WTC11 (cell line): ENCODE results near the gene SALL3. TPM values are rescaled to one million over a fixed set of nuclear protein-coding genes. Genes with fewer than 3 reads are reported as not detected.
"Not testable (repeated sequence)": the region's sequence is repeated elsewhere in the genome, so short reads cannot be mapped to it uniquely, and the experiment has no call there.

Experiments
- ATAC-seq: fragments of 200-7000 bp; cut with Tn5 transposase; 2 replicates; pipeline ENCODE4 v1.10.0; 2021; ENCODE audit warnings: mild to moderate bottlenecking, moderate library complexity
- CTCF ChIA-PET: fragments of 300-600 bp; sonication (Branson Sonifier 250); formaldehyde crosslinking; loops from one replicate; lab custom pipeline; 2021; ENCODE audit warnings: antibody characterized with exemption; lab: Charles Lee
- POLR2A ChIA-PET: fragments of 350-600 bp; sonication (Branson Sonifier 250); formaldehyde crosslinking; loops from one replicate; lab custom pipeline; 2021; ENCODE audit warnings: antibody characterized with exemption; lab: Charles Lee
- DNase-seq: peaks from one replicate; pipeline ENCODE4 v3.0.0; 2021; ENCODE audit warnings: low spot score
- H3K27ac Mint-ChIP-seq: 2 replicates; pipeline ENCODE4 v1.8.0; 2021; ENCODE audit warnings: mixed read lengths
- H3K27me3 Mint-ChIP-seq: 2 replicates; pipeline ENCODE4 v1.8.0; 2021; ENCODE audit warnings: low read depth, mild to moderate bottlenecking, moderate library complexity, mixed read lengths
- H3K36me3 Mint-ChIP-seq: 2 replicates; pipeline ENCODE4 v1.8.0; 2021; ENCODE audit warnings: mixed read lengths
- H3K4me1 Mint-ChIP-seq: 2 replicates; pipeline ENCODE4 v1.8.0; 2022; ENCODE audit warnings: mixed read lengths
- H3K4me3 Mint-ChIP-seq: 2 replicates; pipeline ENCODE4 v1.8.0; 2021; ENCODE audit warnings: mild to moderate bottlenecking, moderate library complexity, mixed read lengths
- H3K9me3 Mint-ChIP-seq: 2 replicates; pipeline ENCODE4 v1.8.0; 2021; ENCODE audit warnings: mixed read lengths
- CBFB ChIP-seq: sonication (generic); formaldehyde crosslinking; IDR thresholded peaks from 2 replicates; pipeline ENCODE4 v1.8.1; 2022; ENCODE audit warnings: mild to moderate bottlenecking, low read depth, missing genetic modification reagents
- CREM ChIP-seq: sonication (generic); formaldehyde crosslinking; IDR thresholded peaks from 2 replicates; pipeline ENCODE4 v1.8.1; 2022; ENCODE audit warnings: mild to moderate bottlenecking, missing genetic modification reagents, moderate library complexity
- ELF4 ChIP-seq: sonication (generic); formaldehyde crosslinking; IDR thresholded peaks from 2 replicates; pipeline ENCODE4 v1.8.1; 2022; ENCODE audit warnings: low read depth, mild to moderate bottlenecking, moderate library complexity, missing genetic modification reagents
- EMX1 ChIP-seq: fragments of 250-450 bp; sonication (Bioruptor Pico); IDR thresholded peaks from 2 replicates; pipeline ENCODE4 v1.8.0; 2021; ENCODE audit warnings: mild to moderate bottlenecking
- FOXJ3 ChIP-seq: sonication (generic); formaldehyde crosslinking; IDR thresholded peaks from 2 replicates; pipeline ENCODE4 v1.9.0; 2021; ENCODE audit warnings: missing genetic modification reagents, mild to moderate bottlenecking, borderline replicate concordance
- FOXK1 ChIP-seq: sonication (generic); formaldehyde crosslinking; IDR thresholded peaks from 2 replicates; pipeline ENCODE4 v1.8.0; 2022; ENCODE audit warnings: mild to moderate bottlenecking, moderate library complexity, missing genetic modification reagents
- GTF2I ChIP-seq: fragments of 250-450 bp; sonication (Bioruptor Pico); conservative IDR thresholded peaks from 2 replicates; pipeline ENCODE4 v1.4.0; 2021; ENCODE audit warnings: mild to moderate bottlenecking
- HMGA2 ChIP-seq: fragments of 250-450 bp; sonication (Bioruptor Pico); IDR thresholded peaks from 2 replicates; pipeline ENCODE4 v1.4.0; 2021; ENCODE audit warnings: mild to moderate bottlenecking, moderate library complexity
- KAT7 ChIP-seq: sonication (generic); formaldehyde crosslinking; IDR thresholded peaks from 2 replicates; pipeline ENCODE4 v1.8.1; 2023; ENCODE audit warnings: missing genetic modification reagents, mild to moderate bottlenecking, borderline replicate concordance
- MYBL2 ChIP-seq: sonication (generic); formaldehyde crosslinking; IDR thresholded peaks from 2 replicates; pipeline ENCODE4 v1.8.1; 2023; ENCODE audit warnings: mild to moderate bottlenecking, moderate library complexity, missing genetic modification reagents
- NFYB ChIP-seq: sonication (generic); formaldehyde crosslinking; conservative IDR thresholded peaks from 2 replicates; pipeline ENCODE4 v1.8.0; 2022; ENCODE audit warnings: low read depth, missing genetic modification reagents
- NR1H2 ChIP-seq: sonication (generic); formaldehyde crosslinking; IDR thresholded peaks from 2 replicates; pipeline ENCODE4 v1.9.0; 2021; ENCODE audit warnings: mild to moderate bottlenecking, moderate library complexity, missing genetic modification reagents
- NR2C2 ChIP-seq: sonication (generic); formaldehyde crosslinking; IDR thresholded peaks from 2 replicates; pipeline ENCODE4 v1.8.0; 2022; ENCODE audit warnings: mild to moderate bottlenecking, missing genetic modification reagents
- SMAD4 ChIP-seq: sonication (generic); formaldehyde crosslinking; IDR thresholded peaks from 2 replicates; pipeline ENCODE4 v1.8.0; 2022; ENCODE audit warnings: mild to moderate bottlenecking, missing genetic modification reagents
- SP1 ChIP-seq: sonication (generic); formaldehyde crosslinking; conservative IDR thresholded peaks from 2 replicates; pipeline ENCODE4 v1.8.1; 2022; ENCODE audit warnings: missing genetic modification reagents
- ZNF219 ChIP-seq: sonication (generic); formaldehyde crosslinking; IDR thresholded peaks from 2 replicates; pipeline ENCODE4 v1.8.0; 2023; ENCODE audit warnings: missing genetic modification reagents, mild to moderate bottlenecking, borderline replicate concordance
- total RNA-seq: library from RNA; stranded (reverse); gene quantifications from 3 replicates; pipeline ENCODE4 v1.2.3, GENCODE V29; 2021
- TF ChIP-seq, protein P1 (sequence below): sonication (generic); formaldehyde crosslinking; IDR thresholded peaks from 2 replicates; pipeline ENCODE4 v1.8.1; 2023; ENCODE audit warnings: mild to moderate bottlenecking, missing genetic modification reagents, moderate library complexity
- TF ChIP-seq, protein P2 (sequence below): sonication (generic); formaldehyde crosslinking; IDR thresholded peaks from 2 replicates; pipeline ENCODE4 v1.8.0; 2022; ENCODE audit warnings: mild to moderate bottlenecking, missing genetic modification reagents
- TF ChIP-seq, protein P3 (sequence below): sonication (generic); formaldehyde crosslinking; IDR thresholded peaks from 2 replicates; pipeline ENCODE4 v1.8.0; 2023; ENCODE audit warnings: missing genetic modification reagents
- TF ChIP-seq, protein P4 (sequence below): sonication (generic); formaldehyde crosslinking; IDR thresholded peaks from 2 replicates; pipeline ENCODE4 v1.8.1; 2022; ENCODE audit warnings: missing genetic modification reagents, borderline replicate concordance
- TF ChIP-seq, protein P5 (sequence below): sonication (generic); formaldehyde crosslinking; IDR thresholded peaks from 2 replicates; pipeline ENCODE4 v1.8.0; 2022; ENCODE audit warnings: mild to moderate bottlenecking, missing genetic modification reagents
- TF ChIP-seq, protein P6 (sequence below): fragments of 250-450 bp; sonication (Bioruptor Pico); IDR thresholded peaks from 2 replicates; pipeline ENCODE4 v1.8.0; 2021; ENCODE audit warnings: mild to moderate bottlenecking

SALL3 gene
- total RNA-seq, 1 experiment from 2014 or later, result 87.0 TPM

DNA sequence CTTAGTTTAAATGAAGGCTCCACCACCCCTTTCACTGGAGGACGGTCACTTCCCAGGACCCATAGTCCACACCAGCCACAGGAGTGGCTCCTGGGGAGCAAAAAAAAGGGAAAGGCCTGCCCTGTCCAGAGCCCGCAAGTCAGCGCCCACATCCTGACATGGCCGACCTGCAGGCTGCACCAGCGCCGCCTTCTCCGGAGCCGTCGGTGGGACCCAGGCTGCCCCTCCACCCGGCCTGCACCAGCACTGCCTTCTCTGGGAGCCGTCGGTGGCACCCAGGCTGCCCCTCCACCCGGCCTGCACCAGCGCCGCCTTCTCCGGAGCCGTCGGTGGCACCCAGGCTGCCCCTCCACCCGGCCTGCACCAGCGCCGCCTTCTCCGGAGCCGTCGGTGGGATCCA lies 14.9 kb upstream of the SALL3 start:
- ATAC-seq, POLR2A ChIA-PET, H3K4me3 Mint-ChIP-seq, H3K4me1 Mint-ChIP-seq, H3K27ac Mint-ChIP-seq, DNase-seq, CTCF ChIA-PET: not testable (repeated sequence)
- H3K27me3 Mint-ChIP-seq, result peaks cover 11% of the 10 kb centered on the region
- H3K9me3 Mint-ChIP-seq, result peaks cover 30% of the 10 kb centered on the region
- peaks cover 25% of the 10 kb centered on the region for H3K36me3 Mint-ChIP-seq

DNA sequence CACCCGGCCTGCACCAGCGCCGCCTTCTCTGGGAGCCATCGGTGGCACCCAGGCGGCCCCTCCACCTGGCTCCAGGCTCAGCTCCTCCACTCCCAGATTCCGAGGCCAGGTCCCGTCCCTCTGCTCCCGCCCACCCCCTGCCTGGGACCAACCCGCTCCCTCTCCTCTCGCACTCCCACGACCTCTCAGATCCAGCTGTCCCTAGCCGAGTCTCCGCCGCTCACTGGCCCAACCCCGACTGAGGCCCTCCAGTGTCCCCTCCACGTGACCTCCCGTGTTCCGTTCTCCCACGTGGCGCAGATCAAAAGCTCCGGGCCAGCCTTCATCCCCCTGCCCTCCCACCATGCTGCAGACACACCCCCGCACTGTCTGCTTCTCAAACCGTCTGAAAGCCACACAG lies 14.4 kb upstream of the SALL3 start:
- no peak overlapping the region for H3K4me3 Mint-ChIP-seq
- no peak overlapping the region for H3K27ac Mint-ChIP-seq
- peaks cover 25% of the 10 kb centered on the region for H3K36me3 Mint-ChIP-seq
- ChIA-PET POLR2A (no interaction called here), CTCF (no interaction called here)
- ATAC-seq (no peak), DNase-seq (no peak)
- peaks cover 3% of the 10 kb centered on the region; the same call in 1 of the 2 replicates for H3K4me1 Mint-ChIP-seq
- H3K9me3 Mint-ChIP-seq, result peaks cover 29% of the 10 kb centered on the region
- TF ChIP-seq NR2C2 (CRISPR knock-in tag) (no peak), SP1 (CRISPR knock-in tag) (no peak), HMGA2 (no peak), FOXJ3 (no peak), CBFB (CRISPR knock-in tag) (no peak), GTF2I (CRISPR knock-in tag) (no peak), CREM (CRISPR knock-in tag) (no peak), SMAD4 (CRISPR knock-in tag) (no peak)
- TF ChIP-seq, protein P1, sequence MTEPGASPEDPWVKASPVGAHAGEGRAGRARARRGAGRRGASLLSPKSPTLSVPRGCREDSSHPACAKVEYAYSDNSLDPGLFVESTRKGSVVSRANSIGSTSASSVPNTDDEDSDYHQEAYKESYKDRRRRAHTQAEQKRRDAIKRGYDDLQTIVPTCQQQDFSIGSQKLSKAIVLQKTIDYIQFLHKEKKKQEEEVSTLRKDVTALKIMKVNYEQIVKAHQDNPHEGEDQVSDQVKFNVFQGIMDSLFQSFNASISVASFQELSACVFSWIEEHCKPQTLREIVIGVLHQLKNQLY (CRISPR knock-in tag), result no peak
- peaks cover 15% of the 10 kb centered on the region for H3K27me3 Mint-ChIP-seq

DNA sequence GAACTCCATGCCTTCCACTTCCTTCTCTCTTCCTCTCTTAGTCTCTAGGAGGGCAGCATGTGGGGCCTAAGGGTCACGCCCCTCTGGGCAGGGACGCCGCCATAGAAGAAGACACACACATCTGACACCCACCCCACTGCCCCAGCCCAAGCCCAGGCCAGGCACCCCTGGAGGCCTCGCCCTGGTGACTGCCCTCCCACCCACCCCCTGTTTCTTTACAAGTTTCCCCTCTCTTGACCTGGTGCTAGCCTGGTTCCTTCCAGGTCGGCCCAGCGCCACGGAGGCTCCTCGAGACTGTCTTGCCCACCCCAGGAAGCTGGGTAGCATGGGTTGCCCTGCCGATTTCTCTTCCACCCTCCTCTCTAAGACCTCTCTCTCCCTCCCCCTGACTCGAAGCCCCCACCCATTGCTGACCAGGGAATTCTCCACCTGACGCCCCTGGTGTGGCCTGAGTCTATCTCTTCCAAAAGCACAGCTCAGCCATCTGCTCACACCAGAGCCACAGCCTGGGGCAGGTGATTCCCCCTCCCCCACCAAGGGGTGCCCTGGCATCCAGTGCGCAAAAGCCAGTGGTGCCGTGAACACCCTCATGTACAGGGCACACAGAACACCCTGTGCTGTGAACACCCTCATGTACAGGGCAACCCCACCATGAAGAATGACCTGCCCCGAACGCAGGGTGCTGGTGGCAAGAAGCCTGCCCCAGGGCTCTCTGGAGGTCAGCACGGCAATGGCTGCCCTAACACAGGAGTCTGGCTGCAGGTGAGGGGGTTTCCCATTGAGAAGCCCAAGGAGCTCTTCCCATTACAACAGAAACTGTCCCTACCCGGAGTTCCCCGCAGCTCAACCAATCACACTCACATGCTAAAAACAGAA lies 13.5 kb upstream of the SALL3 start:
- H3K4me3 Mint-ChIP-seq, result no peak overlapping the region
- H3K4me1 Mint-ChIP-seq, result peaks cover 3% of the 10 kb centered on the region; the same call in 1 of the 2 replicates
- POLR2A ChIA-PET, result no interaction called here
- ATAC-seq (no peak), DNase-seq (no peak)
- H3K27ac Mint-ChIP-seq, result no peak overlapping the region
- peaks cover 24% of the 10 kb centered on the region for H3K27me3 Mint-ChIP-seq
- H3K9me3 Mint-ChIP-seq, result peaks cover 33% of the 10 kb centered on the region
- H3K36me3 Mint-ChIP-seq, result peaks cover 25% of the 10 kb centered on the region
- CTCF ChIA-PET, result no interaction called here
- TF ChIP-seq FOXK1 (CRISPR knock-in tag) (no peak), EMX1 (CRISPR knock-in tag) (no peak), KAT7 (CRISPR knock-in tag) (no peak), ELF4 (no peak), ZNF219 (CRISPR knock-in tag) (no peak), NFYB (CRISPR knock-in tag) (no peak), FOXJ3 (no peak), NR1H2 (CRISPR knock-in tag) (no peak), NR2C2 (CRISPR knock-in tag) (no peak), MYBL2 (CRISPR knock-in tag) (no peak)
- TF ChIP-seq, protein P2, sequence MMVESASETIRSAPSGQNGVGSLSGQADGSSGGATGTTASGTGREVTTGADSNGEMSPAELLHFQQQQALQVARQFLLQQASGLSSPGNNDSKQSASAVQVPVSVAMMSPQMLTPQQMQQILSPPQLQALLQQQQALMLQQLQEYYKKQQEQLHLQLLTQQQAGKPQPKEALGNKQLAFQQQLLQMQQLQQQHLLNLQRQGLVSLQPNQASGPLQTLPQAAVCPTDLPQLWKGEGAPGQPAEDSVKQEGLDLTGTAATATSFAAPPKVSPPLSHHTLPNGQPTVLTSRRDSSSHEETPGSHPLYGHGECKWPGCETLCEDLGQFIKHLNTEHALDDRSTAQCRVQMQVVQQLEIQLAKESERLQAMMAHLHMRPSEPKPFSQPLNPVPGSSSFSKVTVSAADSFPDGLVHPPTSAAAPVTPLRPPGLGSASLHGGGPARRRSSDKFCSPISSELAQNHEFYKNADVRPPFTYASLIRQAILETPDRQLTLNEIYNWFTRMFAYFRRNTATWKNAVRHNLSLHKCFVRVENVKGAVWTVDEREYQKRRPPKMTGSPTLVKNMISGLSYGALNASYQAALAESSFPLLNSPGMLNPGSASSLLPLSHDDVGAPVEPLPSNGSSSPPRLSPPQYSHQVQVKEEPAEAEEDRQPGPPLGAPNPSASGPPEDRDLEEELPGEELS (CRISPR knock-in tag), result no peak
- TF ChIP-seq, protein P3, sequence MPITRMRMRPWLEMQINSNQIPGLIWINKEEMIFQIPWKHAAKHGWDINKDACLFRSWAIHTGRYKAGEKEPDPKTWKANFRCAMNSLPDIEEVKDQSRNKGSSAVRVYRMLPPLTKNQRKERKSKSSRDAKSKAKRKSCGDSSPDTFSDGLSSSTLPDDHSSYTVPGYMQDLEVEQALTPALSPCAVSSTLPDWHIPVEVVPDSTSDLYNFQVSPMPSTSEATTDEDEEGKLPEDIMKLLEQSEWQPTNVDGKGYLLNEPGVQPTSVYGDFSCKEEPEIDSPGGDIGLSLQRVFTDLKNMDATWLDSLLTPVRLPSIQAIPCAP (CRISPR knock-in tag), result no peak
- TF ChIP-seq, protein P4, sequence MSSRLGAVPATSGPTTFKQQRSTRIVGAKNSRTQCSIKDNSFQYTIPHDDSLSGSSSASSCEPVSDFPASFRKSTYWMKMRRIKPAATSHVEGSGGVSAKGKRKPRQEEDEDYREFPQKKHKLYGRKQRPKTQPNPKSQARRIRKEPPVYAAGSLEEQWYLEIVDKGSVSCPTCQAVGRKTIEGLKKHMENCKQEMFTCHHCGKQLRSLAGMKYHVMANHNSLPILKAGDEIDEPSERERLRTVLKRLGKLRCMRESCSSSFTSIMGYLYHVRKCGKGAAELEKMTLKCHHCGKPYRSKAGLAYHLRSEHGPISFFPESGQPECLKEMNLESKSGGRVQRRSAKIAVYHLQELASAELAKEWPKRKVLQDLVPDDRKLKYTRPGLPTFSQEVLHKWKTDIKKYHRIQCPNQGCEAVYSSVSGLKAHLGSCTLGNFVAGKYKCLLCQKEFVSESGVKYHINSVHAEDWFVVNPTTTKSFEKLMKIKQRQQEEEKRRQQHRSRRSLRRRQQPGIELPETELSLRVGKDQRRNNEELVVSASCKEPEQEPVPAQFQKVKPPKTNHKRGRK (CRISPR knock-in tag), result no peak
- TF ChIP-seq, protein P5, sequence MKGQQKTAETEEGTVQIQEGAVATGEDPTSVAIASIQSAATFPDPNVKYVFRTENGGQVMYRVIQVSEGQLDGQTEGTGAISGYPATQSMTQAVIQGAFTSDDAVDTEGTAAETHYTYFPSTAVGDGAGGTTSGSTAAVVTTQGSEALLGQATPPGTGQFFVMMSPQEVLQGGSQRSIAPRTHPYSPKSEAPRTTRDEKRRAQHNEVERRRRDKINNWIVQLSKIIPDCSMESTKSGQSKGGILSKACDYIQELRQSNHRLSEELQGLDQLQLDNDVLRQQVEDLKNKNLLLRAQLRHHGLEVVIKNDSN, result no peak
- TF ChIP-seq, protein P6, sequence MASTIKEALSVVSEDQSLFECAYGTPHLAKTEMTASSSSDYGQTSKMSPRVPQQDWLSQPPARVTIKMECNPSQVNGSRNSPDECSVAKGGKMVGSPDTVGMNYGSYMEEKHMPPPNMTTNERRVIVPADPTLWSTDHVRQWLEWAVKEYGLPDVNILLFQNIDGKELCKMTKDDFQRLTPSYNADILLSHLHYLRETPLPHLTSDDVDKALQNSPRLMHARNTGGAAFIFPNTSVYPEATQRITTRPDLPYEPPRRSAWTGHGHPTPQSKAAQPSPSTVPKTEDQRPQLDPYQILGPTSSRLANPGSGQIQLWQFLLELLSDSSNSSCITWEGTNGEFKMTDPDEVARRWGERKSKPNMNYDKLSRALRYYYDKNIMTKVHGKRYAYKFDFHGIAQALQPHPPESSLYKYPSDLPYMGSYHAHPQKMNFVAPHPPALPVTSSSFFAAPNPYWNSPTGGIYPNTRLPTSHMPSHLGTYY (CRISPR knock-in tag), result no peak
